GM18511 (cell line): ENCODE results near the gene RASSF4.

Experiments used
- ATAC-seq: cut with Tn5 transposase; IDR thresholded peaks from one replicate; pipeline ENCODE4 v1.9.1; 2021; ENCODE audit warnings: mild to moderate bottlenecking, moderate library complexity; ENCODE audit not compliant: unreplicated experiment

RASSF4 gene

DNA sequence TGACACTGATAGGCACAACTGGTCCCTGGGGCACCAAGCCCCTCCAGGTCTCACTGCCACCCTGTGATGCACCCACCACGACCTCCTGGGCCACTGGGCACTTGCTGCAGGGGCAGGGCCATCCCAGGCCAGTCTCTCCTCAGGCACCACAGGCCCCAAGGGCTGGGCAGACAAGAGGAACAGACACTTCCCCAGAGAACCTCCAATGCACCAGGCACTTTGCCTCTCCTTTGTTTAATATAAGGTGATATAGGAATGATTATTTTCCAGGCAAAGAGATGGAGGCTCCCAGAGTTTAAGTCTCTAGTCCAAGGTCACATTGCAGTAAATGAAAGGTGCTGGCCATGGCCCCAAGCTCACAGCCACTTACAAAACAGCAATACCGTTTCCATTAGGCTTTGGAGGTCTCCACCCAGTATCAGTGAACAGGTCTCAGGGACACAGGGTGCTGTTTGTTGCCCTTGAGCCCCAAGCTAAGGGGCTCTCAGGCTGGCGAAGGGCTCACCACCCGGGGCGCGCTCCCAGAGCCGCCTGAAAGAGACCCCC, 14.6 kb downstream of the RASSF4 start:
- peak; percentile 14 for ATAC-seq

- ATAC-seq, result peak; percentile 82
Measured at GRCh38 chr10:44974628-44975430, 15.2 kb downstream of the RASSF4 start.

DNA sequence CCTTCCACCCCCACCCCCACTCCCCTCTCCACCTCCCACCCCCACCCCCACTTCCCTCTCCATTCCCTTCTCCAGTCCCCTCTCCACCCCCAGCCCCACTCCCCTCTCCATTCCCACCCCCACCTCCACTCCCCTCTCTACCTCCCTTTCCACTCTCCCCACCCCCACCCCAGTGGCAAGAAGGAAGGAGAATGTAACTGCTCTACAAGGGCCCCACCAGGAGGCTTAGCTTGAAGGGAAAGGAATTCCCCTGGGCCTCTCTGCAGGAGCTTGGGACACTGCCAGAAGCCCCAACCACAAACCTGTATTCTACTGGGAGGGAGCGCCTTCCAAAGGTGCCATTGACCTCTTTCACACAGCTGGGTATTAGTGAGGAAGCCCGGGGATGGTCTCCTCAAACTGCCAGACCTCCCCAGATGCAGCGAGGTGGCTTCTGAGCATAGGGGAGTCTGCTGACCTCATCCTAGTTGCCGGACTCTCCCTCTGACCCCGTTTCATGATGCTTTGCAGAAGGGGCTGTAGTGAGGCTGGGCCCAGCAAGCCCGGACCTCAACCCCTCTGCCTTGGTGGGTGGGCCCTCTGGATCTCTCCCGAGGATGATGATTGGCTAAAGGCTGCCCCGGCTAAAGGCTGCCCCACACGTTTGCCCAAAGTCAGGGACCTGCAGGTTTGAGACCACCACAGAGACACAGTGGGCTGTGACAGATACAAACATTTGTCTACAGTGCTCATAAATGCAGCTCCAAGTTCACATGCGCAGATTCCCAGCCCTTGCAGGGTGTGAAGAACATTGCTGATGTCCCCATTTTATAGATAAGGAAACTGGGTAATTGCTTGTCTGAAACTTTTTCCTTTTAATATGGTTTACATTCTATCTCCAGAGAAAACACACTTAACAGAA, 16.1 kb downstream of the RASSF4 start:
- ATAC-seq, result no peak

DNA sequence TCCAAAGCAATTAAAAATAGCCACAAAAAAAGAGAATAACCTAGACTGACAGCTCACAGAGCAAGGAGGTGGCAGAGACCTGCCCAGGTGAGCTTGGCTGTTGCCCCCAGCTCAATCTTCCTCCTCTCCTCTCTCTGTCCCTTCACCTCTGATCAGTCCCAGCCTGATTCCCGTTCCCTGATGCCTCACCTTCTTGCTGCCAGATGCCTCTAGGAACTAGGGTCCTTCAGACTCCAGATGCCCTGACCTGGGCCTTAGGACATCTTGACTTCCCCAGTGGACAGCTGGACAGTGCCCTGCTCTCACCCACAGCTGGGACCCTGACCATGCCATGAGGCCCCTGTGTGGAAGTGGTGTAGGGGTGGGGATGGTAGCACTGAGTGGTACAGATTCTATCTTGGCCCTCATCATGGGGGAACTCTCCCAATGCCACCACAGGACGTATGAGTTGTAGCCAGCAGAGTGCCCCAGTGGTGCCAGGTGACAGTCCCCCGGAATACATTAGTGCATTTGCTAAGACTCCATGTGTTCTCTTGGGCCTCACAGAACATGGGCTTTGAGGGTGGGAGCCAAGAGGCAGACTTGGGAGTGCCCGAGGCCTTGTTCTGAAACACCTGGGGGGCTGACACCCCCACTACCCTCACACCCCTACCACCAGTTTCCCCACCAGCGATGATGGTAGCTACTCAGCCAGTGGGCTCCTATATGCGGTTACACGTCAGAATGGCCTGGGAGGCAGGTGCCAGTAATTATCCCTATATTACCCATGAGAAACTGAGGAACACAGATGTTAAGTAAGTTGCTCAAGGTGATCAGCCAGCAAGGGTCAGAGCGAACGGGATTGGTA, 17.0 kb downstream of the RASSF4 start:
- ATAC-seq, result no peak

- no peak for ATAC-seq
Measured at GRCh38 chr10:44977287-44978212, 17.9 kb downstream of the RASSF4 start.

- ATAC-seq, result no peak
Measured at GRCh38 chr10:44978213-44978569, 18.6 kb downstream of the RASSF4 start.

DNA sequence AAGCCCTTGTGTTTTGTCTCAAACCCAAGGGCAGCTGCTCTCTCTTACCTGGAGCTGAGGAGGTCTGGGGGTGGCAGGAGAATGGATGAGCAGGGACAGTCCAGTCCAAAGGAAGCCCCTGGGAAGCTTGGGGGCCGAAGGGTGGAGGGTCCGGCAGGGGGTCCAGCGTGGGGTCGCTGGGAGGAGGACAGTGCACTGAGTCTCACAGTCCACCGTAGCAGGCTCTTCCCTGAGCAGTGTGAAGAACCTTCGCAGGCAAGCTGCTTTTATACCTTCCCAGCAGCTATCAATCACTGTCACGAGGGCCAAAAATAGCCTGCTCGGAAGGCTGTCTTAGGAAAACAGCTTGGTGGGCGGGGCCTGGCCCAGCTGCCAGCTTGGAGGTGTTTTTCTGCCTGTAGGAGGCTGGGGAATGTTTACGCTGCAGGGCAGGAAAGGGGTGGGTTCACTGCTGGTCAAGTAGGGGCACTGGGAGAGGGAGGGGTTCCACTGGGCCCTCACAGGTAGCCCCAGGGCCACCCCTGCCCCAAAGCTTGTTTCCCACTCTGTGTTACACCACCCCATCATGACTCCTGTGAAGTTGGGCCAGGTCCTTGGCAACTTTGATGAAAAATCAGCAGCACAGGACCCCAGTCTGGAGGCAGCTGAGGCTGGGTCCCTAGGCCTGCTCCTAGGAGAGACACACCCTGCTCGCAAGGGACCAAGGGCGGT, 19.1 kb downstream of the RASSF4 start, which contains the start of gene DEPP1:
Gene DEPP1 (minus strand): TSS at position 240 of the 711 bp plus-strand sequence. CDS start 779 bp downstream, outside the sequence.
- ATAC-seq, result no peak

DNA sequence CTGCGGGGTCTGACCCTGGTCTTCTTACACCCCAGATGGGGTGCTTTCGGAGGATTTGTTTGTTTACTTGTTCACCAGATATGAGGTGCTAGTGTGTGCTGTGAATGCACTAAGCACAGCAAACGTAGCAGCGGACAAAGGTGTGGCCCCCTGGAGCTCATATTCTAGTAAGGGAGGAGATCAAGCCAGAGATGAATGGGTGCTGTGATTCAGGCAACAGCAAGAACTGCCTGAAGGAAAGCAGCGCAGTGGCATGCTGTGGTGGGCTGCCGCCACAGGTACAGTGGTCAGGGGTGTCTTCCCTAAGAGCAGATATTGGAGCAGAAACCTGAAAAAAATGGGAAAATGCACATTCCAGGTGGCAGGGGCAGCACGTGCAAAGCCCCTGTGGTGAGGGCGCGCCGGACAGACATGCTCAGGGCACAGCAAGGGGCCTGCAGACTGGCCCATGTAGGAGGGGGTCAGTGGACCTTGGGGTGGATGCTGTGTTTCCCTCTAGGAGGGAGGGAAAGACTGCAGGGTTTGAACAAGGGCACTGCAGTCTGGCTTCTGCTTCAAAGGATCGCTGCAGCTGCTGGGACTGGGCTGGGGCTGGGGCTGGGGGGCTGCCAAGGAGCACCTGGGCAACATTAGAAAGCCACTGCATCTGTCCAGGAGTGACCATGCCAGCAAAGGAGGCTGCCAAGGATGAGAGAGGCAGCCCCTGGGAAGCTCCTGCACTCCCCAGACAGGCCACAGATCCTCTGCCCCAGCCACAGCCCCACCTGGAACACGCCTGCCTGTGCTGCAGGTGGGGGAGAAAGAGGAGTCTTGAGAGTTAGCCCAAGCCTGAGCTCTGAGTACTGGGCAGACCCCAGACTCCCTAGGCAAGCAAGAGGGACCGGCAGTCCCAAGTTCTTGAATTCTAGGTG, 19.9 kb downstream of the RASSF4 start:
- no peak for ATAC-seq

DNA sequence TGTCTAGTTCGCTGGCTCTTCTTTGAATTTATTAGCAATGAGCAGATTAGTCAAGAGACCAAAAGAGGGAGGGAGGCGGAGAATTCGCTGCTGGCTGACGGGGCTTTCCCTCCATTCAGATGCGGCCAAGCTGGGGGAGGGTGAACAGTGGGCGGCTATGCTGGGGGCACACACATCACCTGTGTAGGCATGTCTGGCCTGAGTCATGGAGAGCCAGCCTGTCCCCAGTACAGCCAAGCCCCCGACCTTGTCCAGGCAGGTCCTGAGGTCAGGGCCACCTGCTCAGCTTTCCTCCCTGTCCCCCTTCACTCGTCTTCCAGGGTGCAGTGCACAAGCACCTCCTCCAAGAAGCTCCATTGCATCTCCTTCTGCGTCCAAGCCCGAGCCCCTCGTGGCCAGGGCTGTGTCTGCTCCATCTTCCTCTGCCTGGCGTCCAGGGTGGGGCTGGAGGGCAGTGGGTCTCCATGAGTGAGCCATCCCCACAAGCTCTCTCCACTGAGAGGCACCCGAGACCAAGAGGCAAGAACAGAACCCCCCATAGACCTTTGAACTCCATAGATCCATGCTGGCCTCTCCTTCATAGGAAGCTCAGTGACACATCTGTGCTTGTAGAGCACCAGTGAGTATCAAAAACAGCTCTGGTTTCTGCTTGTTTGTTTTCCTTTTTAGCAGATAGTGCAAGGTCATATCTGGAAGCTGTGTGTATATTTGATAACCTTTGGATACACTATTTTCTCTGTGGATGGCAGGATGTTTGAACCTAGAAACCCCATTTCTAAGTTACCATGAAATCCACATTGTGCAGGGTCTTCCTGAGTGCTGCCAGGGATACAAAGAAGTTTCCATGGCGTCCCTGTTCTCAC, 20.9 kb downstream of the RASSF4 start:
- no peak for ATAC-seq

- ATAC-seq, result peak; percentile 76
Measured at GRCh38 chr10:44981172-44982113, 21.8 kb downstream of the RASSF4 start.

- no peak for ATAC-seq
Measured at GRCh38 chr10:44982114-44982460, 22.5 kb downstream of the RASSF4 start.

- ATAC-seq, result no peak
Measured at GRCh38 chr10:44982496-44982895, 22.9 kb downstream of the RASSF4 start.

GRCh38 chr10:44983066-44983894, 23.7 kb downstream of the RASSF4 start:
- ATAC-seq, result no peak

DNA sequence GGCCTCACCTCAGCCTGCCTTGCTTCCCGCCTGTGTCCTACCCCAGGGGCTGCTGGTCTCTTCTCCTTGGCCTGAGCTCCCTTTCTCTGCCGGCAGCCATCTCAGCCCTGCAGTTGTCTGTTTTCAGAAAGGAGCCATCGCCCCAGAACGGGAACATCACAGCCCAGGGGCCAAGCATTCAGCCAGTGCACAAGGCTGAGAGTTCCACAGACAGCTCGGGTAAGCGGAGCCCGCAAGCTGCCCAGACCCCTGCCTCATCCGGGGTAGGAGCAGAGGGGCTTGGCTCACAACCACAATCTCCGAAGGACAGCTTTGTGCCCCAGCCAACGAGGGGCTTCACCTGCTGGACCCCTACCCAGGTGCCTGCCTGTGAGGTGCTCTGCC, 24.3 kb downstream of the RASSF4 start:
- ATAC-seq, result no peak

GRCh38 chr10:44984671-44985101, 25.1 kb downstream of the RASSF4 start:
- no peak for ATAC-seq
